ENCODE data around the gene MEMO1.

- no peak for TF ChIP-seq CTCF (IDR thresholded peaks at IDR 0.05; ENCODE audit: poor library complexity)
- TF ChIP-seq EZH2 (IDR thresholded peaks at IDR 0.05; ENCODE audit: borderline replicate concordance) = no peak
- TF ChIP-seq EZH2phosphoT487 (IDR thresholded peaks at IDR 0.05; ENCODE audit: low read depth, severe bottlenecking, unreplicated experiment) = no peak
Measured at GRCh38 chr2:32009516-32010256, 1.1 kb downstream of the MEMO1 start.

All from hepatocyte (in vitro differentiated cells).